Uterus (tissue), 4 donors: ENCODE data around the gene OPCML. TPM values are rescaled to one million over a fixed set of nuclear protein-coding genes. Genes with fewer than 3 reads are reported as not detected.

ENCODE experiments used
- DNase-seq, 2 donors: peaks; one replicate each; pipeline ENCODE4 v3.0.0-alpha.2; 2019 to 2020
- H3K27ac ChIP-seq, 2 donors: fragments of 200-600 bp; sonication (generic); 1 replicate in 1 of 2; 2 replicates in 1 of 2; pipeline ENCODE4 v1.5.1; 2016 to 2018
- H3K27me3 ChIP-seq, 2 donors: fragments of 200-600 bp; sonication (generic); one replicate each; pipeline ENCODE4 v1.5.1; 2018 to 2019; ENCODE audit warnings: control low read depth in 1 of 2
- H3K36me3 ChIP-seq, 2 donors: fragments of 200-600 bp; sonication (generic); one replicate each; pipeline ENCODE4 v1.5.1; 2019; ENCODE audit warnings: control low read depth in 1 of 2
- H3K4me1 ChIP-seq, 2 donors: fragments of 200-600 bp; sonication (generic); one replicate each; pipeline ENCODE4 v1.5.1; 2018 to 2019; ENCODE audit warnings: control low read depth in 1 of 2
- H3K4me3 ChIP-seq, 2 donors: fragments of 200-600 bp; sonication (generic); 1 replicate in 1 of 2; 2 replicates in 1 of 2; pipeline ENCODE4 v1.5.1; 2018 to 2019; ENCODE audit warnings: mild to moderate bottlenecking in 1 of 2
- H3K9me3 ChIP-seq, 2 donors: fragments of 200-600 bp; sonication (generic); one replicate each; pipeline ENCODE4 v1.5.1; 2019; ENCODE audit warnings: control low read depth in 1 of 2
- CTCF ChIP-seq, 4 experiments: fragments of 200-600 bp in 2 of 4; fragments of 450-650 bp in 2 of 4; sonication (generic) in 2 of 4; IDR thresholded peaks; one replicate each; pipeline ENCODE4 v1.5.1; 2016 to 2019; ENCODE audit warnings: antibody characterized with exemption in 4 of 4, mild to moderate bottlenecking in 2 of 4, moderate library complexity in 1 of 4
- POLR2A ChIP-seq, 2 donors: fragments of 450-650 bp; IDR thresholded peaks; one replicate each; pipeline ENCODE4 v1.6.1; 2016; ENCODE audit warnings: antibody characterized with exemption in 2 of 2, mild to moderate bottlenecking in 1 of 2, moderate library complexity in 1 of 2
- intact Hi-C: fragments of 100-400 bp; cut with DNase I; formaldehyde crosslinking; loops from one replicate; pipeline ENCODE4 v1.15.1; 2023; ENCODE audit warnings: low total_unique reads
- total RNA-seq, 4 donors: library from RNA; depleted of rRNA in 3 of 4; stranded (reverse); fragments of >200 nt in 3 of 4; gene quantifications; one replicate each; pipeline versions ENCODE4 v1.1.0 to v1.2.4, GENCODE V29; 2014 to 2023
- donor health status: DM: yes; HTN: yes; CAD: no.

OPCML gene
- total RNA-seq, 4 donors from 2014 or later: under 0.01 to 3.9 (median 1.7) TPM

DNA sequence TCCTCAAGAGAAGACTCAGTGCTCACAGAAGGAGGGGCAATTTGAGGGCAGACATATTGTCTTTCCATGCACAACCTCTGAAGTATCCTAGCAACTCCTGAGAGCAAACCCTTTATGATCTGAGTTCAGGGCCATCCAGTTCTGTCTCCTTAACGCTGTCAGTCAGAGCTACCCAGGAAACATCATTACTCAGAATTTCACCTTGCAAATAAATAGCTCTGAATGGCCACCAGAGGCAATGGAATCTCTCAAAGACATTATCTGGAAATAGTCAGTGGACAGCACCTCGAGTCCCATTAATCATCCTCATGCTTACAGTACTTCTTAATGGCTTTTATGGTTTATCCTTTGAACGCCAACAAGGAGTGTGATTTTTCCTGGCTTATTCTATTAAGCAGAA lies 656.1 kb downstream of the OPCML start:
- Histone ChIP-seq H3K36me3 (no peaks in the 10 kb centered on the region), H3K4me3 (no peak overlapping the region), H3K27ac (no peak overlapping the region), H3K9me3 (no peaks in the 10 kb centered on the region), H3K27me3 (no peaks in the 10 kb centered on the region), H3K4me1 (no peaks in the 10 kb centered on the region)
- intact Hi-C loops: no loop called here
- no peak for TF ChIP-seq POLR2A (IDR thresholded peaks at IDR 0.05)
- TF ChIP-seq CTCF (IDR thresholded peaks at IDR 0.05): no peak
- DNase-seq: no peak

GRCh38 chr11:132874638-132875037 lies 657.7 kb downstream of the OPCML start:
- no peak overlapping the region for H3K27ac ChIP-seq
- no peaks in the 10 kb centered on the region for H3K27me3 ChIP-seq
- H3K36me3 ChIP-seq: no peaks in the 10 kb centered on the region
- TF ChIP-seq CTCF (IDR thresholded peaks at IDR 0.05): no peak
- TF ChIP-seq POLR2A (IDR thresholded peaks at IDR 0.05): no peak
- intact Hi-C loops: no loop called here
- no peak overlapping the region for H3K4me3 ChIP-seq
- DNase-seq: no peak
- H3K9me3 ChIP-seq: no peaks in the 10 kb centered on the region
- H3K4me1 ChIP-seq: no peaks in the 10 kb centered on the region

DNA sequence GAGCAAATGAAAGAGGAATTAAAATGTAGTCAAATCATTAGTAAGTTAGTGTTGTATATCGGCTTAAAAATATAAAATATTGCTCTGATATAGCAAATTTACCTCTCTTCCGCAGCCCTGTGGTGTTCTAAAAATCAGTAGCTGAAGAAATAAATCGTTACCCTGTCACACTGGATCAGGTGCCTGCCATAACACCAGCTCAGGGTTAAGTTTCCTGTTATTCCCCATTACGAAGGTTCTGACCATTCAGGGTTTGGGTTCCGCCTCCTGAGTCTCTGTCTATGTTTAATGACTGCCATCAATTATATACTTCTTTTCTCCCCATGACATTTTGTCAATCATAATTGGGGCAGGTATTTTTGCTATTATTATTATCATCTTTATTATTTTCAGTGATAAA lies 658.5 kb downstream of the OPCML start:
- Histone ChIP-seq H3K4me3 (no peak overlapping the region), H3K36me3 (no peaks in the 10 kb centered on the region), H3K27ac (no peak overlapping the region), H3K9me3 (no peaks in the 10 kb centered on the region), H3K4me1 (no peaks in the 10 kb centered on the region), H3K27me3 (no peaks in the 10 kb centered on the region)
- intact Hi-C loops: no loop called here
- TF ChIP-seq POLR2A (IDR thresholded peaks at IDR 0.05): no peak
- no peak for DNase-seq

DNA sequence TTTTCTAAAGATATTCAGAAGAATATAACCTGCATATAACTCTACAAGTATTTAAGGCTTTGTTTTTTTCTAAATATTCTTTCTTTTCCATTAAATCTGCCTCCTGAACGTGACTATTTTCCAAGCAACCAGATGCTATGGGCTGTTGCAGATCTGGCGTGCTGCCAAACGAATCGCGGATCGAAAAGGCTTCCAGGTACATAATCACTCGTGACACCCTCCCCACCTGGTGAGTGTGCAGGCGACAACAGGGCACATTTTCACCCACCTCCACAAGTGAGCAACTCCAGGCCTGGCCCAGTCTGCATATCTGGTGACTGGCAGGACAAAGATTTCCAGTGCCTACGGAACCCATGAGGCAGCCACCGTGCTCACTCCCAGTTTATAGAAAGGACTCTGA lies 660.1 kb downstream of the OPCML start:
- TF ChIP-seq POLR2A (IDR thresholded peaks at IDR 0.05): no peak
- no peak for TF ChIP-seq CTCF (IDR thresholded peaks at IDR 0.05)
- H3K27ac ChIP-seq: no peak overlapping the region

GRCh38 chr11:132866783-132867545 lies 665.3 kb downstream of the OPCML start:
- no peaks in the 10 kb centered on the region for H3K36me3 ChIP-seq
- H3K27ac ChIP-seq: no peak overlapping the region
- TF ChIP-seq CTCF (IDR thresholded peaks at IDR 0.05) (no peak), POLR2A (IDR thresholded peaks at IDR 0.05) (no peak)
- H3K9me3 ChIP-seq: no peaks in the 10 kb centered on the region
- H3K27me3 ChIP-seq: no peaks in the 10 kb centered on the region
- no peaks in the 10 kb centered on the region for H3K4me1 ChIP-seq
- intact Hi-C loops: no loop called here
- DNase-seq: no peak
- no peak overlapping the region for H3K4me3 ChIP-seq

More for the DNA sequence above, 660.1 kb downstream of the OPCML start:
- Histone ChIP-seq H3K4me1 (no peaks in the 10 kb centered on the region), H3K9me3 (no peaks in the 10 kb centered on the region), H3K36me3 (no peaks in the 10 kb centered on the region), H3K4me3 (no peak overlapping the region), H3K27me3 (no peaks in the 10 kb centered on the region)
- DNase-seq: no peak
- intact Hi-C loops: no loop called here
